Non-pigmented ciliary epithelial cell (primary cell): ENCODE measurements around the gene NOSTRIN.
"Not testable (repeated sequence)": the region's sequence is repeated elsewhere in the genome, so short reads cannot be mapped to it uniquely, and the experiment has no call there.

Source experiments
- DNase-seq: peaks from one replicate; pipeline ENCODE4 v3.0.0-alpha.2; 2010; ENCODE audit warnings: low read depth

NOSTRIN gene

DNA sequence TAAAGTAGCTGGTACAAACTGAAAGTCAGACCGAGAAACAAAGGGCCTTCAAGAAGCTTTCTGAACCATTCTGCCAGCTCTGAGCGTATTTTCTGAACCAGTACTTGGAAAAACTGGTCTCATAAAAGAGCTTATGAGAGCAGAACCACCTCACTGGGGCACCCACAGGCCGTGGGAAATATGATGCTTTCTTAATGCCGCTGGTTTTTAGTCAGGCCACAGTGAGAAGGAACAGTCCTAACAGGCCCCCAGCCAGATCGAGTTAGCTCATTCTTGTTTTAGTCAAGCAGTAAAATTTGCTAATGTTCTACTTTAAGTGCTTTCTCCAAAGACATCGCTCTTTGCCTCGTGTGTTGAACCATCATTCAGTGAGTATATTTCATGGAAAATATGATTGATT lies 12.7 kb upstream of the NOSTRIN start:
- DNase-seq, result no peak

- DNase-seq, result no peak
These were observed 12.1 kb upstream of the NOSTRIN start for GRCh38 chr2:168790226-168790902.

DNA sequence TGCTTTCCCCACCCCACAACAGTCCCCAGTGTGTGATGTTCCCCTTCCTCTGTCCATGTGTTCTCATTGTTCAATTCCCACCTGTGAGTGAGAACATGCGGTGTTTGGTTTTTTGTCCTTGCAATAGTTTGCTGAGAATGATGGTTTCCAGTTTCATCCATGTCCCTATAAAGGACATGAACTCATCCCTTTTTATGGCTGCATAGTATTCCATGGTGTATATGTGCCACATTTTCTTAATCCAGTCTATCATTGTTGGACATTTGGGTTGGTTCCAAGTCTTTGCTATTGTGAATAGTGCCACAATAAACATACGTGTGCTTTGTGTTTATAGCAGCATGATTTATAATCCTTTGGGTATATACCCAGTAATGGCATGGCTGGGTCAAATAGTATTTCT lies 11.3 kb upstream of the NOSTRIN start:
- not testable (repeated sequence) for DNase-seq

- DNase-seq, result no peak
These were observed 8.8 kb upstream of the NOSTRIN start for GRCh38 chr2:168793596-168793995.

- DNase-seq, result no peak
These were observed 7.5 kb upstream of the NOSTRIN start for GRCh38 chr2:168794968-168795367.

DNA sequence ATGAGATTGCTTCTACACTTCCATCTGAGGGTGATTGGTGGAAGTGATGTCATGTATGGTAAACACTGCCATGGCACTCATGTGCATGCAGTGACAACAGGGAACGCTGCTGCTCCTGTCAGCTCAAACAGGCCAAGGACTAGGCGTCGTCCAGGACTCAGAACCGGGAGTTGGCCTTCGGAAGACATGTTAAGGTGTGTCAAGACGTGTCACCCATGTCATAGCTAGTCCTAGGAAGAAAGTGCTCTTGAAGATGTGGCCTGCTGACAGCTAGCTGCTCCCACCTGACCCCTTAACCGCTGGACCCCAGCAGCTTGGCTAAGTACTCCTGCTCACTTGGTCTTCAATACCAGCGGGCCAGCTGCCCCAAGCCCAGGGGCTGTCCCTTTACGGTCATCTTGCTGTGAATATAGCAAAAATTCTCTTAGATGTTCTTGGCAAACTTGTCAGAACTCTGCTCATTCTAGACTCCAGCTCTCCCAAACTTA lies 6.3 kb upstream of the NOSTRIN start:
- DNase-seq, result no peak

- DNase-seq, result no peak
These were observed 5.7 kb upstream of the NOSTRIN start for GRCh38 chr2:168796583-168797285.

DNA sequence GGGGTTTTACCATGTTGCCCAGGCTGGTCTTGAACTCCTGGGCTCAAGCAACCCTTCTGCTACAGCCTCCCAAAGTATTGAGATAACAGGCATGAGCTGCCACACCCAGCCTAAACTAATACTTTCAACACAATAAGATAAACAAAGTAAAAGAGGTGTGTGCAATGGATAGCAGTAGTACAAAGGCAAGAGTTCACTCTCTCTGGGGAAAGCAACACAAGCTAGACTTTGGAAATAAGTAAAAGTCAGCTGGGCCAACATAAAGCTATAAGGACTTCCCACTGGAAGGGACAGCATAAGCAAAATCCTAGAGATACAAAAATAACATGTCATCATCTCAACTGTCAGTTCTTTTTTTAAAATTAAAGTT lies 5.2 kb upstream of the NOSTRIN start:
- no peak for DNase-seq

- no peak for DNase-seq
These were observed 4.2 kb upstream of the NOSTRIN start for GRCh38 chr2:168798076-168798887.

DNA sequence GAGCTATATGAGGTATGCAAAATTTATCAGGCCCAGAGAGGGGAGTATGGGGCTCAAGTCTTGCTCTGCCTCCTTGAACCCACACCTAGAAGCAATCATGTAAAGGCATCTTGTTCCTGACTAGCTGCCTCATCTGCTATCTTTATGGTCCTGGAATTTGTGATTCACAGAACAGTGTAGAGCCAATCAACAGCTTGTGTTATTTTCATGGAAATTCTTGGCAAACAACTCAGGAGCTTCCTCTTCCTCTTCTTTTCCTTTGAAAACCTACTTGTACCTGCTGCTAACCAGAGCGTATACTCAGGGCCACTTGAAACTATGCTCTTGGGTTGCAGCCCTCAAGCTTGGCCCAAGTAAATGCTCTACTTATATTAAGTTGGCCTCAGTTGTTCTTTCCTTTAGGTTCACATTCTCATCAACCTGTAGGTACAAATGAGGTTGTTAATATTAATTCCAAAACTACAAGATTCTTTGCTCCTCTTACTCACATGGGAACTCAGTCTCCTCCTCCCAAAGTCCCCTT lies 3.5 kb upstream of the NOSTRIN start:
- DNase-seq, result no peak

GRCh38 chr2:168801471-168801870 lies 966 bp upstream of the NOSTRIN start:
- no peak for DNase-seq

DNA sequence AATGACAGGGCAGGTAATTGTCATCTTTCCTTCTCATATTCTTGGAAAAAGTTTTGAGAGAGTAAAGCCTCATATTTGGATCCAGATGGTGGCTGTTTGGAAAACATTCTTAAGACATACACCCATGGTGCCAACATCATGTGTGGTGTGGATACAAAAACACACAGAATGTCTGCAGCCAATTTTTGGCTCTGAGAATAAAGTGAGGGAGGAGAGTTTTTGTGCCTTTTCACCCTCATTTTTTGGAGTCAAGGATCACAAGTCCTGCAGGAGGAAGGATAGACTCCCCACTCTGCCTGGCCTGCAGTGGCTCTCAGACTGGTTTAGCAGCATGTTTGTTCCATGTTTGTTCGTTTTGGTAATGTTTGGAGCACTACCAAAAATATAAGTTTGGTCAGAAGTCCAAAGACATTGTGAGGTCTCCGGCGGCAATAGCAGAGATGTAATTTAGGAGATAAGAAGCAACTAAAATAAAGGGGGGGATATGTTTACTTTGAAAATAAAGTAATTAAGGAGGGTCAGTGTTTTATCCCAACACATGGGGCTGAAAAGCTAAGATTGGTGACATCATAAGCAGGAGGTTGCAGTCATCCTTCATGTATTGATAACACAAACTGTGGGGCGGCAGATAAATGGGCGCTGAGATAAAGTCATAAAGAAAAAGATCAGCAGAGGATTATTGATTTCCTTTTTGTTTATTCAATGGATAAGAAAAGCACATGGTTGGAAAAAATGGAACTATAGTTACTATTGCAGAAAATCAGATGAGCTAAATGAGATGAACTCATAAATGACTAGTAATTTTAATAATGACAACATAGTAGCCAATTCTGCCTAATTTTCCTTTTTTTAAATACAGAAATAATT lies 655 bp downstream of the NOSTRIN start:
- DNase-seq, result no peak

- no peak for DNase-seq
These were observed 1.8 kb downstream of the NOSTRIN start for GRCh38 chr2:168804214-168804613.

DNA sequence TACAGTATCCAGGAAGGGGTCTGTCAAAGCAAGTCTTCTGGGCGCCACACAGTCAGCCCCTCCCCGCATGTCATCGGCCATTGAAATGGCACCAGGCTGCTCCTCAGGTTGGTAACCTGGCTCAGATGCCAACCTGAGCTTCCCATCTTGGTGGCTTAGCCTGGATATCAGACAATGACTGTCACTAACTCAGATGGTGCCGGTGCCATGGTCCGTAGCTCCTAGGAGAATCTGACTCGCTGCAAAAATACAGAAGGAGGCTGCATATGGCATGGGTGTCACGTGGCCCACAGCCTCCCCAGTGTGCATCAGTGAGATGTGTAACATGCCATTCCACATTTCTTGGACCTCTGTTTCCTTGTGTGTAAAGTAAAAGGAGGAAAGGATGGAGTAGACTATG lies 3.2 kb downstream of the NOSTRIN start:
- no peak for DNase-seq

DNA sequence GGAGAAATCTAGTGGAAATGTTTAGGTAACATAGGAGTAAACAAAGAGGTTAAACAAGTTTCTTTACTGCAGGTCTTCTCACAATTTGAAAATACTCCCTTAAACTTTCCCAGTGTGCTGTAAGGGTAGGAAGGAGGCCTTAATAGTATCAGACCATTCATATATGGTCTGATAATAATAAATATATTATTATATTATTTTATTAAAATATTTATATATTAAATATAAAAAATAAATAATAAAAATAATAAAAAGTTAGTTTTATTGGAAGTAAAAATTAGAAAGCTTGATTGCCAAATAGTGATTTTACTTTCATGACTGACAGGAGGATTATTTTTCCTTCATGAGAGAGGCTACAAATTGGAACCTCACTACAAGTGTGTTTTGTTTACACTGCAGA lies 7.1 kb downstream of the NOSTRIN start:
- DNase-seq, result no peak

DNA sequence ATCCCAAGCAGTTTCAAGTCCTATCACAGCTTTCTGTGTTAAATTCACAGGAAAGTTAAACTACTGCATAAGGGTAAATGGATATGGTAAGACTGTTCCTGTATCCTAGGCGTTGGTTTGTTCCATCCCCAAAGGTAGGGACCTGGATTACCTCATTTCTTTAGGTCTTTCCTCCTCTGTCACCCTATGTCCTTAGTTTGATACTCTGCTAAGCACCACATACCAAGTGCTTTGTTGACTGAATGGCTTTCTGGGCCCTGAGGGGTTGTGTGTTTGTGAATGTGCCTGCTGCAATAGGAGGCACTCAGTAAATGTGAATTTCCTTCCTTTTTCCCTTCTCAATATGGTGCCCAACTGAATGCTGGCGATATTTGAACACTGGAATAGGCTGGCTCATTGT lies 7.8 kb downstream of the NOSTRIN start:
- no peak for DNase-seq

DNA sequence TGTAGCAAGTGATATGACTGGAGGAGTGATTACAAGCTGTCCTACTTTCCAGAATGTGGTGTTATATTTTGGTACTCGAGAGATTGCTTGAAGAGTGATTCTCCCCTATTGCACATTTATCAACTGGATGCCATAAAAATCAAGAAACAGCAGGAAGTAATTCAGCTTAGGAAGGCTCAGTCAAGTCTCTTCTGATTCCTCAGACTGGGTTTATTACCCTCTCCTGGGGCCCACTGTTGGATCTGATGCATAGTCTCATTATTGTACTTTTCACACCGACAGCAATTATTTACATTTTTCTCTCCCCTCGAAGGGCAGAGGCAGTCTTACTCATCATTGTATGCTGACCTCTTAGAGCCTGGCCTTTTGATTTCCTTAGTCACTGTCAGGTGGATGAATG lies 9.3 kb downstream of the NOSTRIN start:
- no peak for DNase-seq

DNA sequence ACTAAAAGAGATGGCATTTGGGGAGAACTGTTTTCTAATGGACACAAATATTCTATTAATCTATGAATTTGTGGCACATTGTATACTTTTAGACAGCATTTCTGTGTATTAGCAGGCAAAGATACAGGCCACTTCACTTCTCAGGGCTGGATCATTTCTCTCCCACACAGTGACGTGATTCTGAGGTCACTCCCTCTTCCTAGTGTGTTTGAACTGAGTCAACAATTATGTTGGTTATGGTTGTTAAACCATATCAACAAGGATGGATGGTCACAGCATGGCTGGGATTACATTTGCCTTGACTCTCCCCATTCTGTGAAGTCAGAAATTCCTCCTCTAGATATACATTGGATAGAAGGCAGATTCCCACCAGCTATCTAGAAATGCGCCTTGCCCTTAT lies 11.6 kb downstream of the NOSTRIN start:
- no peak for DNase-seq

DNA sequence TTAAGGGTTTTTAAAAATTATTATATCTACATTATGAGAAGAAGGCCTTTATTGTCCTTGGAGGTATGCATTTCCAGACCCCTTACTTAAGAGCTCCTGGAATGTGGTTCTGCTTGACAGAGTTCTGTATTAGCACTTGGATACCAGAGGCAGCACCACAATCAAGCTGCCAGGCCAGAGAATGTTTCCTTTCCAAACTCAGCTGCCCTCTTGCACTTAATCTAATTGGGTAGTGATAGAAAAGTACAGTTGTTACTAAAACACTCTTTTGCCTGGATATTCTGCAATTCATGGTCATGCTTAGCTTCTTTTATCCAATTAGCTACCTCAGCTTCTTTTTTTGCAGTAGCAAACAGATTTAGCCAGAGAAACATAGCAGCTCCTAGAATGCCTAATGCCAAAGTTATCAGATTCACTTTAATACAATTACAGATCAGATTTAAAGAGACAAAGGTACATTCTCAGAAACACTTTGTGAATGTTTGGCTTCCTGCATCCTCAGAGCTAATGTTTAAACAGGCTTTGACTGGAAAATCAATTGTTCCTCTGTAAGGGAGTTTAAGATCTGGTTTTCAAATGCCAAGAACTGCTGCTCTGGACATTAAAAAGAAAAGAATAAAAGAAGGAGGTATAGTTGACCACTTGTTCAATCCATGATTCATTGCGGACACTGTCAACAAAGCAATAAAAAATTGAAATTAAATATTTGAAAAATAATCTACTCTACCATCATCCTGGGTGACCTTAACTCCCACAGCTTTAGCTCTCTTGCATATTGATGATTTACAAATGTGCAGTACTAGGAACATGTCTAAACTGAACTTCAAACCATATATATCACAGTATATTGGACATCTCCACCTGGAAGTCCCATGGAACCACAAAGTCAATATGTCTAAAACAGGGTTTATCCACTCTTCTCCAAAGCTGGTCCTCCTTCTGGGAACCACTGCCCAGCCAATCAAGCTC lies 12.8 kb downstream of the NOSTRIN start:
- no peak for DNase-seq

DNA sequence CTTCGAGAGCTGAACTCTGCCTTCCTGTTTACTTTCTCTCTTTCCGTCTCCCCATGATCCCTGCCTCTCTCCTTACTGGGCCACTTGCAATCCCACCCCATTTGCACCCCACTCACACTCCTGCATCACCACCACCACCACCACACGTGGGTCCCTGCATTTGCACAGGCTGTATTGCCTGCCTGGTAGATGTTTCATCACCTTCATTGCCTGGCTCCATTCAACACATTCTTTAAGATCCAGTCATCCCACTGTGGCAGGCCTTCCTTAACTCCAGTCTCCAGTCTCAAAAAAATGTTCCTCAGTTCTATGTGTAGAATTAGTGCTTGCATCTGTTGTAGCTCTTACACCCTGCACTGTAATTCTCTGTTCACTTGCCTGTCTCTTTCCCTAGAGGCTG lies 13.9 kb downstream of the NOSTRIN start:
- peak; percentile 60 for DNase-seq
